Thymus (tissue), 11 donors: ENCODE data around the gene PDLIM3. TPM values are rescaled to one million over a fixed set of nuclear protein-coding genes. Genes with fewer than 3 reads are reported as not detected.
"Not testable (repeated sequence)": the region's sequence is repeated elsewhere in the genome, so short reads cannot be mapped to it uniquely, and the experiment has no call there.

Source experiments
- DNase-seq, 9 donors: peaks; one replicate each; pipeline ENCODE4 v3.0.0-alpha.2; 2013; ENCODE audit warnings: low spot score in 9 of 9, low read depth in 6 of 9, missing footprints in 1 of 9
- H3K27ac ChIP-seq, 2 donors: one replicate each; pipeline ENCODE4 v1.5.1; 2013; ENCODE audit warnings: control low read depth in 1 of 2, low read depth in 1 of 2, low read length in 1 of 2, mild to moderate bottlenecking in 1 of 2, moderate library complexity in 1 of 2
- H3K27me3 ChIP-seq, 2 donors: one replicate each; pipeline ENCODE4 v1.5.1; 2013; ENCODE audit warnings: low read length in 1 of 2; ENCODE audit not compliant: control insufficient read depth in 2 of 2, insufficient read depth in 1 of 2
- H3K36me3 ChIP-seq, 2 donors: one replicate each; pipeline ENCODE4 v1.5.1; 2013; ENCODE audit warnings: low read length in 1 of 2, mild to moderate bottlenecking in 1 of 2, moderate library complexity in 1 of 2; ENCODE audit not compliant: control insufficient read depth in 2 of 2, insufficient read depth in 2 of 2
- H3K4me1 ChIP-seq, 2 donors: one replicate each; pipeline ENCODE4 v1.5.1; 2013; ENCODE audit warnings: low read length in 2 of 2; ENCODE audit not compliant: control insufficient read depth in 2 of 2, insufficient read depth in 2 of 2
- H3K4me3 ChIP-seq, 2 donors: one replicate each; pipeline ENCODE4 v1.5.1; 2013; ENCODE audit warnings: low read length in 2 of 2, control low read depth in 1 of 2, mild to moderate bottlenecking in 1 of 2
- H3K9me3 ChIP-seq, 2 donors: one replicate each; pipeline ENCODE4 v1.5.1; 2013; ENCODE audit warnings: low read length in 1 of 2, mild to moderate bottlenecking in 1 of 2; ENCODE audit not compliant: control insufficient read depth in 2 of 2, insufficient read depth in 1 of 2
- WGBS: extraction: QIAGEN DNeasy Blood & Tissue Kit; methylation state at CpG from one replicate; pipeline ENCODE4 v1.1.7; 2013; 5-methylcytosine and 5-hydroxymethylcytosine counted together
- polyA plus RNA-seq: library from polyadenylated mRNA; stranded (reverse); fragments of 200-250 nt; gene quantifications from one replicate; pipeline ENCODE4 v1.2.3, GENCODE V29; 2013
- total RNA-seq: library from RNA; stranded (reverse); fragments of 120-200 nt; gene quantifications from one replicate; pipeline ENCODE4 v1.2.4, GENCODE V29; 2013
- donor health status: healthy.

The PDLIM3 gene
- total and polyA plus RNA-seq, 2 donors, result 8.6 to 21.8 TPM

GRCh38 chr4:185559915-185560281 is 24.6 kb upstream of the PDLIM3 start:
- Histone ChIP-seq H3K27me3 (no peaks in the 10 kb centered on the region), H3K36me3 (no peaks in the 10 kb centered on the region), H3K4me1 (no peaks in the 10 kb centered on the region), H3K27ac (no peak overlapping the region), H3K9me3 (no peaks in the 10 kb centered on the region), H3K4me3 (no peak overlapping the region)
- no peak for DNase-seq
- WGBS, result 74% methylated on average over 4 of the region's 4 CpGs

- not testable (repeated sequence) for H3K4me3 ChIP-seq, H3K27me3 ChIP-seq, H3K27ac ChIP-seq, H3K4me1 ChIP-seq, H3K9me3 ChIP-seq, DNase-seq, H3K36me3 ChIP-seq
- 81% methylated on average over 8 of the region's 8 CpGs for WGBS
Observed at GRCh38 chr4:185559251-185559914, 24.1 kb upstream of the PDLIM3 start.

GRCh38 chr4:185554365-185555126 is 19.2 kb upstream of the PDLIM3 start:
- no peaks in the 10 kb centered on the region for H3K36me3 ChIP-seq
- DNase-seq, result no peak
- H3K9me3 ChIP-seq, result no peaks in the 10 kb centered on the region
- no peaks in the 10 kb centered on the region for H3K4me1 ChIP-seq
- 93% methylated on average over 4 of the region's 4 CpGs for WGBS
- no peak overlapping the region for H3K27ac ChIP-seq
- H3K27me3 ChIP-seq, result no peaks in the 10 kb centered on the region
- no peak overlapping the region for H3K4me3 ChIP-seq

- Histone ChIP-seq H3K27me3 (no peaks in the 10 kb centered on the region), H3K4me1 (no peaks in the 10 kb centered on the region), H3K36me3 (no peaks in the 10 kb centered on the region), H3K27ac (no peak overlapping the region), H3K9me3 (no peaks in the 10 kb centered on the region), H3K4me3 (no peak overlapping the region)
- 95% methylated on average over 2 of the region's 2 CpGs for WGBS
- no peak for DNase-seq
Observed at GRCh38 chr4:185552254-185552653, 16.9 kb upstream of the PDLIM3 start.

GRCh38 chr4:185550933-185551332 is 15.6 kb upstream of the PDLIM3 start:
- no peak for DNase-seq
- Histone ChIP-seq H3K4me3 (no peak overlapping the region), H3K36me3 (no peaks in the 10 kb centered on the region), H3K27ac (no peak overlapping the region), H3K9me3 (no peaks in the 10 kb centered on the region), H3K4me1 (no peaks in the 10 kb centered on the region), H3K27me3 (no peaks in the 10 kb centered on the region)
- WGBS, result 47% methylated on average over 1 of the region's 1 CpG

- WGBS, result 68% methylated on average over 2 of the region's 2 CpGs
Observed at GRCh38 chr4:185549095-185549639, 13.9 kb upstream of the PDLIM3 start.

GRCh38 chr4:185548587-185548986 is 13.3 kb upstream of the PDLIM3 start:
- no peaks in the 10 kb centered on the region for H3K4me1 ChIP-seq
- no peak overlapping the region for H3K27ac ChIP-seq
- WGBS, result 95% methylated on average over 1 of the region's 1 CpG

More at GRCh38 chr4:185549095-185549639, 13.9 kb upstream of the PDLIM3 start:
- Histone ChIP-seq H3K36me3 (no peaks in the 10 kb centered on the region), H3K4me1 (no peaks in the 10 kb centered on the region), H3K9me3 (no peaks in the 10 kb centered on the region), H3K27ac (no peak overlapping the region), H3K4me3 (no peak overlapping the region), H3K27me3 (no peaks in the 10 kb centered on the region)
- DNase-seq, result no peak

GRCh38 chr4:185546335-185546734 is 11.0 kb upstream of the PDLIM3 start:
- Histone ChIP-seq H3K9me3 (no peaks in the 10 kb centered on the region), H3K4me1 (no peaks in the 10 kb centered on the region), H3K27me3 (peaks cover 0 to 2% of the 10 kb centered on the region in 2 donors), H3K36me3 (no peaks in the 10 kb centered on the region), H3K27ac (no peak overlapping the region), H3K4me3 (no peak overlapping the region)
- 92% methylated on average over 6 of the region's 6 CpGs for WGBS
- DNase-seq, result no peak

More at GRCh38 chr4:185548587-185548986, 13.3 kb upstream of the PDLIM3 start:
- Histone ChIP-seq H3K36me3 (no peaks in the 10 kb centered on the region), H3K27me3 (no peaks in the 10 kb centered on the region), H3K9me3 (no peaks in the 10 kb centered on the region), H3K4me3 (no peak overlapping the region)
- no peak for DNase-seq

- Histone ChIP-seq H3K27ac (no peak overlapping the region), H3K4me3 (no peak overlapping the region), H3K4me1 (no peaks in the 10 kb centered on the region), H3K36me3 (no peaks in the 10 kb centered on the region), H3K27me3 (peaks cover 0 to 10% of the 10 kb centered on the region in 2 donors), H3K9me3 (no peaks in the 10 kb centered on the region)
- no peak for DNase-seq
- 89% methylated on average over 14 of the region's 14 CpGs for WGBS
Observed at GRCh38 chr4:185542626-185543315, 7.5 kb upstream of the PDLIM3 start.
